ENCODE data around the gene GSTA3.
"Not testable (repeated sequence)": the region's sequence is repeated elsewhere in the genome, so short reads cannot be mapped to it uniquely, and the experiment has no call there.

GSTA3 gene

GRCh38 chr6:52909531-52909930, at the start of gene GSTA3:
GSTA3 (minus strand) TSS chr6:52909698; CDS start chr6:52905834, 3,864 bp downstream.
- no peak for DNase-seq (ENCODE audit: low spot score)

GRCh38 chr6:52958546-52959255, 49.2 kb upstream of the GSTA3 start:
- no peak for DNase-seq (ENCODE audit: low spot score)

- no peak for DNase-seq (ENCODE audit: low spot score)
Observed at GRCh38 chr6:52955871-52956270, 46.4 kb upstream of the GSTA3 start.

- no peak for DNase-seq (ENCODE audit: low spot score)
Observed at GRCh38 chr6:52953911-52954839, 44.7 kb upstream of the GSTA3 start.

GRCh38 chr6:52946306-52946705, 36.8 kb upstream of the GSTA3 start:
- no peak for DNase-seq (ENCODE audit: low spot score)

GRCh38 chr6:52942821-52943220, 33.3 kb upstream of the GSTA3 start:
- not testable (repeated sequence) for DNase-seq (ENCODE audit: low spot score)

GRCh38 chr6:52942221-52942620, 32.7 kb upstream of the GSTA3 start:
- no peak for DNase-seq (ENCODE audit: low spot score)

- no peak for DNase-seq (ENCODE audit: low spot score)
Observed at GRCh38 chr6:52937908-52938307, 28.4 kb upstream of the GSTA3 start.

- DNase-seq (ENCODE audit: low spot score): no peak
Observed at GRCh38 chr6:52933778-52934177, 24.3 kb upstream of the GSTA3 start.

- DNase-seq (ENCODE audit: low spot score): no peak
Observed at GRCh38 chr6:52931351-52931750, 21.9 kb upstream of the GSTA3 start.

- no peak for DNase-seq (ENCODE audit: low spot score)
Observed at GRCh38 chr6:52929321-52930164, 20.0 kb upstream of the GSTA3 start.

GRCh38 chr6:52927451-52927850, 18.0 kb upstream of the GSTA3 start:
- DNase-seq (ENCODE audit: low spot score): no peak

GRCh38 chr6:52925919-52926792, 16.7 kb upstream of the GSTA3 start:
- DNase-seq (ENCODE audit: low spot score): no peak

GRCh38 chr6:52925042-52925441, 15.5 kb upstream of the GSTA3 start:
- DNase-seq (ENCODE audit: low spot score): no peak

GRCh38 chr6:52923689-52924088, 14.2 kb upstream of the GSTA3 start:
- not testable (repeated sequence) for DNase-seq (ENCODE audit: low spot score)

GRCh38 chr6:52922161-52922560, 12.7 kb upstream of the GSTA3 start:
- DNase-seq (ENCODE audit: low spot score): no peak

GRCh38 chr6:52921743-52922142, 12.2 kb upstream of the GSTA3 start:
- no peak for DNase-seq (ENCODE audit: low spot score)

GRCh38 chr6:52919511-52919910, 10.0 kb upstream of the GSTA3 start:
- DNase-seq (ENCODE audit: low spot score): not testable (repeated sequence)

GRCh38 chr6:52918771-52919170, 9.3 kb upstream of the GSTA3 start:
- not testable (repeated sequence) for DNase-seq (ENCODE audit: low spot score)

- not testable (repeated sequence) for DNase-seq (ENCODE audit: low spot score)
Observed at GRCh38 chr6:52918027-52918686, 8.7 kb upstream of the GSTA3 start.

GRCh38 chr6:52914516-52914915, 5.0 kb upstream of the GSTA3 start:
- no peak for DNase-seq (ENCODE audit: low spot score)

Data from pons (tissue), 1 donor.